ENCODE measurements around the gene SLC12A6.

- TF ChIP-seq CTCF (IDR thresholded peaks at IDR 0.05; ENCODE audit: insufficient read depth, low read length, poor library complexity, severe bottlenecking) (no peak), EZH2phosphoT487 (conservative IDR thresholded peaks at IDR 0.05; ENCODE audit: low read length) (no peak)
Measured at GRCh38 chr15:34348735-34349300, 11.2 kb upstream of the SLC12A6 start.
